HT-29 (cell line): ENCODE results near the gene HMG20A. TPM values are rescaled to one million over a fixed set of nuclear protein-coding genes. Genes with fewer than 3 reads are reported as not detected.

Experiments
- DNase-seq: peaks from one replicate; pipeline ENCODE4 v3.0.0-alpha.2; 2015; ENCODE audit warnings: low spot score
- total RNA-seq: library from RNA; depleted of rRNA; stranded (reverse); fragments of >200 nt; shearing (Covaris generic); gene quantifications from 2 replicates; pipeline ENCODE4 v1.2.3, GENCODE V29; 2014

Gene HMG20A
- total RNA-seq, 1 experiment from 2014 or later: 22.4 TPM

DNA sequence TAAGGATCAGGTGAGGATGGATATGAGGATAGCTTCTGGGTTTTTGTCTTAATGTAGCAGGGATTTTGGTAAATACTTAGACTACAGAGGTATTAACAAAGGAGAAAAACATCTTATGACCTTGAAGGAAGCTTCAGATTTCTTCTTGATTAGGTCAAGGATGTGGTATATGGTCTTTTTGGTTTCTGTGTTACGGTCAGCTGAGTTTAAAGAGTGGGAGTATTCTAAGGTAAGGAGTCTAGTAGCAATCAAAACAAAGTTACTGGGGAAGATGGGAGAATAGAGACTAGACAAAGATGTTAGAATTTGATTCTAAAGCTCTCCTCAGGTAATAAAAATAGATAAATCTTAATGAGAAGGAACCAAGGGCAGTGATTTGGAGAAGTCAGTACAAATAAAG, 6.2 kb downstream of the HMG20A start:
- DNase-seq: no peak

DNA sequence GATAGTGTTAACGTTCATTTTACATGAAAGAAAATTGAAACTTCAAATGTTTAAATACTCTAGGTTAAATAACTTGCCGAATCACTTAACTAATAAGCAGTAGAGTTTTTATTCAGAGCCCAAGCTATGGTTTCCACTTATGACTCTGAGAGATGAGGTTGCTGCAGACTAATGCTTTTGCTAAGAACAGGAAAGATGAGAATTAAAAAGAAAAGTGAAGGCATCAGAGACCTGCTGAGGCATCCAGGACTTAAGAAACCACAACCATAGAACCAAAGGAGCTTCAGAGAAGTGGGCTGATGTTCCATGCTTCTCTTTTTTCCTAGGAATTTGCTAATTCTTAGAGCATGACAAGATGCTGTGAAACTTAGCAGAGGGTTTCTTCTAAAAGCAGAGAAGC, 9.5 kb downstream of the HMG20A start:
- DNase-seq: no peak

DNA sequence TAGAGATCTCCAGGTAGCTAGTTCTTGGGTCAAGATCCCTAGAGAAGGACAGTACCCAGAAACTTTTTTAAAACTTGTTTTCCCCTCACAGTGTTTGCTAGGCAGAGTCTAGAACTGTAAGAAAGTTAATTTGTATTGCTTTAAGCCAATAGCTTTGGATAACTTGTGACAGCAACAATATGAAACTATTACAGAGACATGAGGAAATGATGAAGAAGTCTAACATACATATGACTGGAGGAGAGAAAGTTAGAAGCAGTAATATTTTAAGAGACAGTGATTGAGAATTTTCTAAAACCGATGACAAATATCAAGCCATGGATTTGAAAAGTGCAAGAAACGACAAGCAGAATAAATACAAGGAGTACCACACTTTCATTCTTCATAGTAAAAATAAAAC, 10.0 kb downstream of the HMG20A start:
- DNase-seq: no peak

DNA sequence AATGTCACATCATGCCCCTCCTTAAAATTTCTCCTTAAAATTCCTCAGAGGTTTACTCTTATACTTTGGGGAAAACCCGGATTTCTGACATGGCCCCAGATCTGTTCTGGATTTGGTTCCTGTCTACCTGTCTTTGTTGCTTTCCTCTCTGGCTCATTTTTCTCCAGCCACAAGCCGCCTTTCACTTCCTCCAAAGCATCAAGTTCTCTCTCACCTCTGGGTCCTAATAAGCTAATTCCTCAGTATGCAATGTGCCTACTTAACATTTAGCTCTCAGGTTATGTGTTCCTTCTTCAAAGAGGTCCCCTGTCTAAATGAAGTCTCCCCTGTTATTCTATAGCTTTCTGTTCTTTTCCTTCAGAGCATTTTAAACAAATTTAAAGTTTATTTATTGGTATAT, 16.1 kb downstream of the HMG20A start:
- no peak for DNase-seq

DNA sequence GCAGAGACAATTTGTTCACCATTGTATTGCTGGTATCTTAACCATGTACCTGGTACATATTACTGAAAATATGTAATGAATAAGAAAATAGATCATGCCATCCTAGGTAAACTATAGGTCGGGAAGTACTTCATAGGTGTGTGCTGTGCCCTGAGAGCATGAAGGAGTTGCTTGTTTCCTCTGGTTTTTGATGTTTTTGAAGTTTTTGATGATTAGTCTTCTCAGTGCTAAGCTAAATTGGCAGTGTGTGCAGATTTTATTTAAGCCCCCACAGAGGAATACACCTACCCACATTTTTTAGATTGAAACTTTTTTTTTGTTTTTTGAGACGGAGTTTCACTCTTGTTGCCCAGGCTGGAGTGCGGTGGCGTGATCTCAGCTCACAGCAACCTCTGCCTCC, 16.6 kb downstream of the HMG20A start:
- DNase-seq: no peak

DNA sequence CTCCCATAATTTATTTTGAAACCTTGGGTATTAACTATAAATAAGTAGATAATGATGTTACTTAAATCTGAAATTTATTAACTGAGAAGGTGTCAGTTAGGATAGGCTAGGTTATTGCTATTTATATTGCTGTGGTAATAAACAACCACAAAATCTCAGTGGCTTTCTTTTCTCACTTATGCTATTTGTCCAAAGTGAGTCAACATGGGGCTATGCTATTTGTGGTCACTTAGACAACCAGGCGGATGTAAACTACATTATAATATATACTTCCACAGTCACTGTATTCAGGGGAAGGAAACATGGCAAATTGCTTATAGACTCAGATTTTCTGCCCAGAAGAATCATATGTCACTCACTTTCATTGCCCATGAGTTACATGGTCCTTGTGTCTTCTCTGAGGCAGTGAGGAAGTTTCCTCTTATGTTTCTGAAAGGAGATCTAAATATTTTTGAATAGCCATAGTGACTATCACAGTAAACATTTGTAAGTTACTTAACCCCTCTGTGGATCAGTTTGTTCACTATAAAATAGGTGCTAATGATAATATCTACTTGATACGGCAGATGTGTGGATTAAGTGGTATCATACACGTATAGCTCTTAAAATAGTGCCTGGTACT, 19.8 kb downstream of the HMG20A start:
- peak; percentile 54 for DNase-seq

DNA sequence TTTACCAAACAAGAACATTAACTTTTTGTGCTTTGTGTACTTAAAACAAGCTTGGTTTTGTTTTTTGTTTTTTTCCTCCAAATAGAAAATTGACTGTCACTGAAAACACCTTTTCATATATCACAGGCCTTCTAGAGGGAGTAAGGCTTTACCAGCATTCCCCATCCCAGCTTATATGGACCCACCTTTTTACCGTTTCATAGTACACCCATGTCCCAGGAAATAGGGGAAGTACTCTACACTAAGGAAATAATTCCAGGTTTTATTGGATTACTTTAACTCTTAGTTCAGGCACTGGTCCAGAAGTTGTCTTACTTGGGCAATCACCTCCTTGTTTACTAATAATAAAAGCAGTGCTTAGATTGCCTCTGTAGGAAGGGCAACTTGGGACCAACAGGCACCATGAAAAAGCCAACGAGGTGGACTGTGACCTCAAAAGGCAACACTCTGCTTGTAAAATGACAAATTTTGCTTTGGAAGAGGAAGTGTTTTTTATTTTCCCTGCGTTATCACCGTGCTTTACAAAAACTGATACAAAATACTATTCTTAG, 26.2 kb downstream of the HMG20A start:
- DNase-seq: peak; percentile 84

DNA sequence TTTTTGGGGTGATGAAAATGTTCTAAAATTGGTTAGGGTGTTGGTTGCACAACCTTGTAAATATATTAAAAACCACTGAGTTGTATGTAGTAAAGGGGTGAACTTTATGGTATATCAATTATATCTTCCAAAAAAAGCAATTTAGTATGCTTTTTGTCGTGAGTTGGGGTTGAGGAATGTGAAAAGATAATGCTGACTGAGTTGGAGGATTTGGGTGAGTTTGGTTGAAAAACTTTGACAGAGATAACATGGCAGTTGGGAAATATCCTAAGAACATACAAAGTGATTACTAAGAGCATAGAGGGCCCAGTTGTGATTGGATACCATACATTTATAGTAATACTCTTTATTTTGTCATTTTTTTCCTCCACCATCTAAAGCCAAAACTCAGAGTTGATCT, 33.6 kb downstream of the HMG20A start:
- no peak for DNase-seq

DNA sequence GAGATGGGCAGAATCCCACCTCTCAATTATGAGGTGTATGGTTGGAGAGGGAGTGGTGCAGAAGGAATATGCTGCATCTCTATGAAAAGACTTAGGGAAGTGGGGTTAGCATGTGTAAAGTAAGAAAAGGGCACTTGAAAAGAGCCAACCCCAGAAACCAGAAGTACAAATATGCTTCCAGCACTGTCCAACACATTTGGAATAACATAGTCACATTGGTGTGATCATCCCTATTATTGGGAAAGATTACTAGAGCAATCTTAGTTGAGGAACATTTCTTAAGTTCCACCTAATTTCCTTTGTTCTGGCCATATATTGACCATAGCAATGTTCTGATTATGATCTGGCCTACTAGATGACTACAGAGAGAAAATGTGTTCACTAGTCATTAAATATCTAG, 34.3 kb downstream of the HMG20A start:
- no peak for DNase-seq

DNA sequence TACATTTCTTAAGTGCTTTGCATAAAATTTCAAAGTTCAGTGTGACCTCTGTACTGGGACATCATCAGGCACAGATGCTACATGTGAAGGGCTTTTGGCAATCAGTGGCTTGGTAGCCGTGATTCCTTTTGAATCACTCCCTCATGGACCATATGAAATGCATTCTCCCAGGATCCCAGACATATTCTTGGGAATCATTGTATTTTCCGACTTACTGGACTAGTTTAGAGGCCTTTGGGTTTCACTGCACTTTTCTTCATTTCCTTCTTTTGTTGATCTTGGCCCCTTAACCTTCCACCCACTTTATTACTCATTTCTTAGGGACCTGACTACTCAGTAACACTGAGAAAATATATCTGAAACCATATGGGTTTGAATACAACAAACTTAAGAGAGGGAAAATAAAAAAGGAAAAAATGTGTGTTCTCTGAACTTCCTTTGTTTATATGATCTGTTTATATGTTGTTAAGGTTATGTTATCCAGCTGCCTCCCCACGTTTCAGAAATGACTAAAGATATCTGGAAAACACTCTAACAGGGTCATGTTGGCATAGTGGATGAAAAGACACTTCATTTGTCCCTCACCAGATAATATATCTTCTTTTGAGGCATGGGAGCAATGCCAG, 35.1 kb downstream of the HMG20A start:
- DNase-seq: peak; percentile 16

DNA sequence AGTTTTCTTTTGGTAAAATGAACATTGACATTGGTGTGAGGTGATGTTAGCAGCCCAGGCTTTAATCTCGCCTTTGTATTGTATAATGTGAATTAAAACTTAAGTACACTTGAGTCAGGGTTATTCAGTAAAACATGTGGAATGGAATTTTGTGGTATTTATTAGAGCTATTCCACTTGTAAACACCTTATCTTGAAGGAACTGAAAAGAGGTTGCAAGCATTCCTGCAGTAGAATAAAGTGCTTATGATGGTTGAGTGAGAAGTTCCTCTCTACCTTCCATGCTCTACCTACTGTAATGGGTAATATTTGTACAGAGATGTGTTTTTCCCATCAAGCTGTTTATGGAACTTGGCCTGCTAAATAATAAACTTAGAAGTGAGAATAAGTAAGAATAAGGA, 36.1 kb downstream of the HMG20A start:
- no peak for DNase-seq

DNA sequence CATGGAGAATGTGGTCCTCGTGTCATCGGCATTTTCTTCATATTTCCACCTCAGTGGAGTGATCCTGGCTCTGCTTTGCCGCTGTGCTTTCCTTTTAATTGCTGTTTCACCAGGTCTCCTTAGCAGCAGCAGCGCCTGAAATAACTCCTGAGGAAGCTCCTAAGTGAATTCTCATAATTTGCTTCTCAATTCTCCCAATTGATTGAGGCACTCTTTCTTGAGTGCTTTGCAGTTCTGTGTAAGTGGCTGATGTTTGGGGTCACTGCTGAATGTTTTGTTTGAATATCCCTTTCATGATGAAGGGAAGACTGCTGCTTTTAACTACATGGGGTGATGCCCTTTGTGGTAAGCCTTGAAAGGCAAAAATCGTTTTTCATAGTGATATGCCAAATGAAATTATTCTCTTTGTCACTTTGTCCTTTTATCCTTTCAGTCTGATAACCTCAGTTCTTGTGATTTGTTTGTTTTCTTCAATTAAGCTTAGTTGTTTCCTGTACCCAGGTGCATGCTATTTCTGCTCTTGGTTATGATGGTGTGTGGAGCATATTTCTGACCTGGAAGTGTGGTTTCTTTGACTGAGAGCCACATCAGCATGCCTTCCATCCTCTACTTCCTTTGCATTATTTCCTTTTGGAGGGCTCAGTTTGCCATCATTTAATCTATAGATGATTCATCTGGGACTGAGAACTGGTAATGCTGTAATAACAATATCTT, 36.7 kb downstream of the HMG20A start:
- DNase-seq: no peak

DNA sequence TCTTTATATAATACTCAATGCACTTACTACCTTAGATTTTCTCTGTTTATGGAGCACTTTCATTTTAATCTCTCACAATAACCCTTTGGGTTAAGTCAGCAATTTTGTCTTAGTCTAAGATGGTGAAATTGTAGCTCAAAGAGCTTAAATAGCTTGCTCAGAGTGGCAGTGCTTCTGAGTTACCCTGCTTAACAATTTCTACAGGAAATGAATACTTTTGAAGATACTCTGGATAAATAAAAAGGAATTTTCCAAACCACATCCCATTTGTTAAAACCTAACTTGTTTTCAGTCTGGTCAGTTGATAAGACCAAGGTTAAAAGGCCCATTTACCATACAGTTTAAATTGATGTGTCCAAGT, 37.2 kb downstream of the HMG20A start:
- no peak for DNase-seq

DNA sequence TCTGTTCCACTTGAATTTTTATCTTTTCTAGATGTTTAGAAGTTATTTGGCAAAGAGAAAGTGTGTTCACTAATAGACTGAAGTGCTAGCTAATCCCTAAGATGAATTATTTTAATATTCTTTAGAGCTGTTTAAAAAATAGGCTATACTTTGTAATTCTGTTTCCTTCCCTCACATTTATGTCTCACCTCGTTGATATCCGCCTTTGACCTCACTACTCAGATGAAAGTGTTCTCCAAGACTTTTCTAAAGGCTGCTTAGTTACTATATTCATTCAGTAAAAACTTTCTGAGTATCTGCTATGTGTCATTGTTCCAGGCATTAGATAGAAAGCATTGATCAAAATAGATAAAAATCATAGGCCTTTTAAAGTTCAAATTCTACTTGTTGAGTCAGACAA, 38.3 kb downstream of the HMG20A start:
- DNase-seq: no peak

DNA sequence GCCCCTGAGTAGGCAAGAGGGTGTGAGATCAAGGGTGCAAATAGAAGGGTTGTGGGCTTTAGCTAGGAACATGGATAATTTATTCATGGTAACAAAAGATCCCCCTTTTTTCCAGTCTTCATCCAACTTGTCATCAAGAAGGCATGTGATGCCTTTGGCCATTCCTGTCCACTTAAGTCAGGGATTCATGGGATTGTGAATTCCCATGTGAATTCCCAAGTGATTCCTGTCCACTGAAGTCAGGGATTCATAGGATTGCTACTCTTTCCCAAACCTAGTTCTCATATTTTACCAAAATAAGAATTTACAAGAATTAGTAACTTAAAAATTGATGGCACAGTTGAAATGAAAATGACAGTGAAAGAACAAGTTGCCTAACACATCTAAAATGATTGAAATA, 40.8 kb downstream of the HMG20A start:
- DNase-seq: no peak

DNA sequence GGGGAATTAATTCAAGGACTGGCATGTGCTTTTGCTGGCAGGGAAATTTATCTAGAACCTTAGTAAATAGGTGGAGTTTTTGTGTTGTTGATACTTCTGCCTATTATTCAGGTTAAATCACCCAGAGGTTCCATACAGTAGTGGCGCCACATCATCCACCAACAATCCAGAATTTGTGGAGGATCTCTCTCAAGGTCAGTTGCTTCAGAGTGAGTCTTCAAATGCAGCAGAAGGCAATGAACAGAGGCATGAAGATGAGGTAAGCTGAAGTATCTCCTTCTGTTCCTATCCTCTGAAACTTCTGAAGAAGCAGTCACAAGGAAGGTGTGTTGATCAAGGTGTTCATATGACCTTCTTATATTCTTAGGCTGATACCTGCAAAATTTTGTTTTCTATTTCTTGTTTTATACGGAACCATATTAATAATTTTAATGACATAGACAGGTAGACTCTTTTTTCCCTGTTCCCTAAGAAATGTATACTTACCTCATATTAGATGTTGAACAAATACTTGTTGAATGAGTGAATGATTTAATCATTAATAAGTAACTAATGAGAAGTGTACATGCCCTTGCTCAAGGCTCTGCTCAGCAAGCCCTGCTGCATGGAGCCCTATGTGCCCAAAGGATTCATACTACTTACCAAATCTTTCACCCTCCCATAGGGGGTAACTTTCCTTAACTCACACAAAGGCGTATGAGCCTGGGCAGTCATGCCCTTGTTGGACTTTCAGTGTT, 43.6 kb downstream of the HMG20A start:
- DNase-seq: no peak

DNA sequence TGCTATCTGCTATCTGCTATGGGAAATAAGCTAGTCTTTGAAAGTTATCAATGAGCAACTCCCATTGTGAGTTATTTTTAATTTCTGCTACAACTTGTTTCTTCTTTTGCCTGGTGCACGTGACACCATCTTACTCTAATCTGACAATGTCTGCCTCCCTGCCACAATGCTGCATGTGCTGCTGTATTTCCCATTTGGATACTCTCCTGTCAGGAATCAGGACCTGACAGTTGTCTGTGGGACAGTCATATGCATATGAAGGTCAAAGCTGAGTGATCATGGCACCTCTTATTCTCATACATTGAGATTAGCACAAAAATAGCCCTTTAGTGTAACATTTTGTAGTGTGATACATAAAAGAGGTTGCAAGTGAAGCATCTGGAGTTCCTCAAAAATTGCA, 45.8 kb downstream of the HMG20A start:
- no peak for DNase-seq

DNA sequence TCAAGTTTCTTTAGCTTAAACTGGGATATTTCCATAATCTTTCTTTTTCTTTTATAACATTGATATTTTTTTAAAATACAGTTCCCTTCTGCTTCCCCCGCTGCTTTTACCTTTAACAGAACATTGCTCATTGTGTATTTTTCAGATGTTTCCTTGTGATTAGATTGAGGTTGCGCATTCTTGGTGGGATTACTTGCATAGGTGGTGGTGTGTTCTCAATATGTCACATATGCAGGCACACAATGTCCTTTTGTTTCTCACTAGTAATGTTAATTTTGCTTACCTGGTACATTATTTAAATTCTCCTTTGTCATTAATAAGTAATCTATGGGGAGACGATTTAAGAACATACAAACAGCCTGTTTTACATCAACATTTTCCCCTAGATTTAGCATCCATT, 48.2 kb downstream of the HMG20A start:
- DNase-seq: no peak

DNA sequence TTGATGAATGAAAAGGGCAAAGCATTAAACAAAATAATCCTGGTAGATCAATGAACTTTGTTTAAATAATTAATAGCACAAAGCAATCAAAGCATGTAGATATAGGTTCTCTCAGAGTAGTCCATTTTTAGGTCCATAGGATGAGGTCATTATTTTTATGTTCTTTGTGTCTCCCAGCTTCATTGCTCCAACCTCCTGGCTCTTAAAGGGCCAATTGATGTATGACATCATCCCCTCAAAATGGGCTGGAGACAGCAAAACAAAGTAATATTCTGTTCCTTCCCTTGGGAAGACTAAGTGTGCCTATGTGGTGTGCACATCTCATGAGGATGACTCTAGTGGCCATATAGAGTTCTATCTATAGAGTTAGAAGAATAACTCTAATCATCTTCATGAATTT, 49.5 kb downstream of the HMG20A start:
- DNase-seq: no peak

DNA sequence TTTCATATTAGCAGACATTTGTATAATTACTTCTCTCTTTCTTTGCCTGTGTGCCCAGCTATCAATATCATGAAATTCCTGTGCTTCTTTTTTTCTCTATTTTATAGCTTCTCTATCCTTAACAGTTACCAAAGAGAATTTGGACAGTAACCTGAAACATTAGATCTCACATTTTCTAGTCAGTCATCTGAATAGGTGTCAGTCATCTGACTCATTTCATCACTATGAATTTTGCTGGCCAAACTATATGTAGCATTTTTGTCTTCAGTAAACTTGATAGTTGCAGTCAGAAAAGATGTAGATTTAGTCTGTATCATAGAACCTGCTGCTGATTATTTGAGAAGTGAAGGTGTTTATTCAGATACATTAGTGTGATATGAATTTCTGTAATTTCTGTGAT, 52.6 kb downstream of the HMG20A start:
- DNase-seq: no peak

DNA sequence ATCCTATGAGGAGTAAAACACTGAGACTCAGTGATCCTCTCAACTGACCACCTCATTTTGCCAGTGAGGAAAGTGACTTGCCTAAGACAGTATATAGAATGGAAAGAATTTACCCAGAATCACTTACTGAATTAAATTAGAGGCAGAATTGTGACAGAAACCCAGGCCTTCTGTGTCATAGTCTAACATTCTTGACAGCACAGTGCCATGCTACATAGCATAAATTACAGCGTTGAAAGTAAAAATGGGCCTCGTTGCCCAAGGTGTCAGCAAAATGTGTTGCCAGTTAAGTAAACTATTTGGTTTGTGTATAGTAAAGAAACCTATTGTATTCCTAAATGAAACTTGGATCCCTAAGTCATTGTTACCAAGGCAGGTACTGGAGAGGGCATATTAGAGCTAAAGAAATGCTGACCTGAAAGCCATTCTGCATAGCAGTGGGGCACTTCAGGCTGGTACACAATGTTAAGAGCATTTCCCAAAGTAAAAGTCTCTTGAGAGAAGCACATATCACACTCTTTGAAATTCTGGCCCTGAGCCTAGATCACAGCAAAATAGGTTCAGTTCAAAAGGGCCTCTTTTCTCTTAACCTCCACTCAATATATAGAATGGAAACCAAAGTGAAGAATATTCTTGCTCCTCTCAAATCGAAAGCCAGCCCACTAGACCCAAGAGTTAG, 53.8 kb downstream of the HMG20A start:
- no peak for DNase-seq

DNA sequence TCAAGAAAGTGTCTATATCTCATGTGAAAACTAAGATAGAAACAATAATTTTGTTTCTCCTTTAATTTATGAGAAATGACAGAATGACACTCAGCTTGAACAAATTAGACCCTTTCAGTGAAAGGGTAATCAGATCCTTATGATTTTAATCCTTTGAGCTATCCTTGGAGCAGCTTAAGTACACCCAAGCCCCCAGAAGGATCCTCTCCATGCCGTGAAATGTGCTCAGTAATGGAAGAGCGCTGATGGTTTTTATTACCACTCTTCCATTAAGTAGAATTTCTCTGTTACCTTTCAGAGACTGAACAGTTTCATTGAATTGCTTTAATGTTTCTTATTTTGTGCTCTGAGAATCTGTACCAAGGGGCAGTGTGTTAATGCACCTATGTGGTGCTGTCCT, 54.3 kb downstream of the HMG20A start:
- DNase-seq: no peak
